ENCODE data around the gene APEH. TPM values are rescaled to one million over a fixed set of nuclear protein-coding genes. Genes with fewer than 3 reads are reported as not detected.

The APEH gene
- total and polyA plus RNA-seq, 2 donors (not counting 1 experiment from before 2014, with no cell fraction given): 52.6 to 137 TPM

- Histone ChIP-seq H3K79me2 (ENCODE audit: control insufficient read depth, insufficient read depth, low read length) (no peaks in the 10 kb centered on the region), H3K27ac (ENCODE audit: insufficient read depth, low read length) (no peak overlapping the region), H3K4me3 (replicated peaks in 1 of 4; ENCODE audit: control extremely low read depth in 1 of 4, insufficient read depth in 1 of 4, low read depth in 3 of 4, low read length in 4 of 4) (no peak overlapping the region), H3K4me2 (ENCODE audit: extremely low read depth, insufficient read depth, low read length) (no peak overlapping the region), H3K9me3 (ENCODE audit: control insufficient read depth, insufficient read depth, low read depth, low read length) (no peaks in the 10 kb centered on the region), H4K20me1 (ENCODE audit: control insufficient read depth, extremely low read depth, insufficient read depth, low read length) (no peaks in the 10 kb centered on the region), H3K4me1 (ENCODE audit: control insufficient read depth, extremely low read depth, insufficient read depth, low read length) (no peaks in the 10 kb centered on the region), H2AFZ (ENCODE audit: low read length) (no peak overlapping the region), H3K36me3 (ENCODE audit: control insufficient read depth, insufficient read depth, low read length) (no peaks in the 10 kb centered on the region), H3K9ac (ENCODE audit: insufficient read depth, low read length) (no peak overlapping the region), H3K27me3 (ENCODE audit: control insufficient read depth, insufficient read depth, low read length) (no peaks in the 10 kb centered on the region)
- no peak for DNase-seq (ENCODE audit: low read depth in 2 of 2)
- TF ChIP-seq, protein P1, sequence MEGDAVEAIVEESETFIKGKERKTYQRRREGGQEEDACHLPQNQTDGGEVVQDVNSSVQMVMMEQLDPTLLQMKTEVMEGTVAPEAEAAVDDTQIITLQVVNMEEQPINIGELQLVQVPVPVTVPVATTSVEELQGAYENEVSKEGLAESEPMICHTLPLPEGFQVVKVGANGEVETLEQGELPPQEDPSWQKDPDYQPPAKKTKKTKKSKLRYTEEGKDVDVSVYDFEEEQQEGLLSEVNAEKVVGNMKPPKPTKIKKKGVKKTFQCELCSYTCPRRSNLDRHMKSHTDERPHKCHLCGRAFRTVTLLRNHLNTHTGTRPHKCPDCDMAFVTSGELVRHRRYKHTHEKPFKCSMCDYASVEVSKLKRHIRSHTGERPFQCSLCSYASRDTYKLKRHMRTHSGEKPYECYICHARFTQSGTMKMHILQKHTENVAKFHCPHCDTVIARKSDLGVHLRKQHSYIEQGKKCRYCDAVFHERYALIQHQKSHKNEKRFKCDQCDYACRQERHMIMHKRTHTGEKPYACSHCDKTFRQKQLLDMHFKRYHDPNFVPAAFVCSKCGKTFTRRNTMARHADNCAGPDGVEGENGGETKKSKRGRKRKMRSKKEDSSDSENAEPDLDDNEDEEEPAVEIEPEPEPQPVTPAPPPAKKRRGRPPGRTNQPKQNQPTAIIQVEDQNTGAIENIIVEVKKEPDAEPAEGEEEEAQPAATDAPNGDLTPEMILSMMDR (conservative IDR thresholded peaks at IDR 0.05 in 1 of 2, IDR thresholded peaks at IDR 0.05 in 1 of 2; ENCODE audit: low read depth in 1 of 2, low read length in 2 of 2): no peak
- no peak for TF ChIP-seq EZH2 (IDR thresholded peaks at IDR 0.05; ENCODE audit: low read length, missing control alignments)
These were observed 31.4 kb upstream of the APEH start for GRCh38 chr3:49642708-49643145.

GRCh38 chr3:49644684-49645083 lies 29.5 kb upstream of the APEH start:
- no peak for DNase-seq (ENCODE audit: low read depth in 2 of 2)
- Histone ChIP-seq H3K27me3 (ENCODE audit: control insufficient read depth, insufficient read depth, low read length) (no peaks in the 10 kb centered on the region), H3K27ac (ENCODE audit: insufficient read depth, low read length) (no peak overlapping the region), H3K9me3 (ENCODE audit: control insufficient read depth, insufficient read depth, low read depth, low read length) (no peaks in the 10 kb centered on the region), H3K36me3 (ENCODE audit: control insufficient read depth, insufficient read depth, low read length) (no peaks in the 10 kb centered on the region), H3K79me2 (ENCODE audit: control insufficient read depth, insufficient read depth, low read length) (no peaks in the 10 kb centered on the region), H4K20me1 (ENCODE audit: control insufficient read depth, extremely low read depth, insufficient read depth, low read length) (no peaks in the 10 kb centered on the region), H3K4me3 (replicated peaks in 1 of 4; ENCODE audit: control extremely low read depth in 1 of 4, insufficient read depth in 1 of 4, low read depth in 3 of 4, low read length in 4 of 4) (no peak overlapping the region), H2AFZ (ENCODE audit: low read length) (no peak overlapping the region), H3K4me2 (ENCODE audit: extremely low read depth, insufficient read depth, low read length) (no peak overlapping the region), H3K9ac (ENCODE audit: insufficient read depth, low read length) (no peak overlapping the region), H3K4me1 (ENCODE audit: control insufficient read depth, extremely low read depth, insufficient read depth, low read length) (no peaks in the 10 kb centered on the region)
- no peak for TF ChIP-seq EZH2 (IDR thresholded peaks at IDR 0.05; ENCODE audit: low read length, missing control alignments)
- TF ChIP-seq, protein P1 (conservative IDR thresholded peaks at IDR 0.05 in 1 of 2, IDR thresholded peaks at IDR 0.05 in 1 of 2; ENCODE audit: low read depth in 1 of 2, low read length in 2 of 2): no peak

DNA sequence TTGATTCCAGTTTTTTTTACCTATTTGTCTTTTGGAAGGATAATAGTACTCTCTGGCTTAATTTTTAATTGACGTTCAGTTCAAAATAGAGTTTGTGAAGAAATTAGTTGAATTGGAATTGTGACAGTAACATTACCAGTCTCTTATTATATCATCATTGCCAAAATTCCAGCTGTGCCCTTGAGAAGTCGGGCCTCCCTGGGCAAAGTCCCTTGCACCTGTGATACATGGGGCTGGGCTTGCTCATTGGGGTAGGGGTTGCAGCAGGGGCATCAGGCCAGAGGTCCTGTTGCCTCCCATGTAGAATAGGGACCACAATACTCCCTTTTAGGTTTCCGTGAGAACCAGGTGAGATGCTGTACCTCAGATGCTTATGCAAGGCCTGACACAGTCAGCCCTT lies 27.9 kb upstream of the APEH start:
- DNase-seq (ENCODE audit: low read depth in 2 of 2): no peak
- no peak overlapping the region for H2AFZ ChIP-seq (ENCODE audit: low read length)
- TF ChIP-seq, protein P1 (conservative IDR thresholded peaks at IDR 0.05 in 1 of 2, IDR thresholded peaks at IDR 0.05 in 1 of 2; ENCODE audit: low read depth in 1 of 2, low read length in 2 of 2): no peak
- no peak for TF ChIP-seq EZH2 (IDR thresholded peaks at IDR 0.05; ENCODE audit: low read length, missing control alignments)
- no peak overlapping the region for H3K4me2 ChIP-seq (ENCODE audit: extremely low read depth, insufficient read depth, low read length)
- no peak overlapping the region for H3K4me3 ChIP-seq (replicated peaks in 1 of 4; ENCODE audit: control extremely low read depth in 1 of 4, insufficient read depth in 1 of 4, low read depth in 3 of 4, low read length in 4 of 4)
- H3K9me3 ChIP-seq (ENCODE audit: control insufficient read depth, insufficient read depth, low read depth, low read length): no peaks in the 10 kb centered on the region
- no peaks in the 10 kb centered on the region for H4K20me1 ChIP-seq (ENCODE audit: control insufficient read depth, extremely low read depth, insufficient read depth, low read length)
- H3K4me1 ChIP-seq (ENCODE audit: control insufficient read depth, extremely low read depth, insufficient read depth, low read length): no peaks in the 10 kb centered on the region
- H3K36me3 ChIP-seq (ENCODE audit: control insufficient read depth, insufficient read depth, low read length): no peaks in the 10 kb centered on the region
- no peaks in the 10 kb centered on the region for H3K79me2 ChIP-seq (ENCODE audit: control insufficient read depth, insufficient read depth, low read length)
- H3K27ac ChIP-seq (ENCODE audit: insufficient read depth, low read length): no peak overlapping the region
- no peaks in the 10 kb centered on the region for H3K27me3 ChIP-seq (ENCODE audit: control insufficient read depth, insufficient read depth, low read length)
- no peak overlapping the region for H3K9ac ChIP-seq (ENCODE audit: insufficient read depth, low read length)

Data from fibroblast of lung (primary cell).